ENCODE measurements around the gene CCDC91. TPM values are rescaled to one million over a fixed set of nuclear protein-coding genes. Genes with fewer than 3 reads are reported as not detected.

Gene CCDC91
- total RNA-seq, 1 experiment from 2014 or later = 26.9 TPM

DNA sequence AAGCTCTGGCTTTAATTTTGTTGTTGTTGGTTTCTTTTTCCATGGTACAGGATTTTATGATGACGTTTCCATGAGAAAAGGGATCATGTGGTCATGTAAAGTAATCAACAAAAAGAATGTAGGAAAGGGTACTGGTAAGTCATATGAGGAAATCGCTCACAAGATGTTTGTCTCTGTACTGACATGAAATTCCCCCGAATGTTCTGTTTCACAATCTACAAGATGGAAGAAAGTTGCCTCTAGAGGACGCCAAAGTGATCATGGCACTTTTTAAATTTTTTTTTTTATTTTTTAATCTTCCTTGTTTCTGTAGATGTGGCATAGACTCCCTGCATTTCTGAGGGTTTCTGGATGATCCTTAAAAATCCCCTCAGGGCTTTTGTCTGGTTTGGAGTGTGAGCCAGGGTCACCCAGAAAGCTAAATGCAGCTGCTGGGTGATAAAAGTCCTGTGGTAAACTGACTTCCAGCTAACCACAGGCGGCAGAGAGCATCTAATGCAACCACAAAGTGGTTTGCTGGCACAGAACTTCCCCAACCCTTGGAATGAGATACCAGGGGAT, 393.5 kb downstream of the CCDC91 start:
- POLR2A ChIA-PET = no interaction called here
- intact Hi-C loops (cut with micrococcal nuclease; ENCODE audit: unreplicated experiment) = no loop called here
- no peak overlapping the region for H3K27ac ChIP-seq (ENCODE audit: low read length)
- no peaks in the 10 kb centered on the region for H3K36me3 ChIP-seq (ENCODE audit: control insufficient read depth, insufficient read depth, low read length)
- no peak for DNase-seq (ENCODE audit: low read depth, low spot score)
- TF ChIP-seq CTCF (IDR thresholded peaks at IDR 0.05) (peak; percentile 43), TCF7L2 (IDR thresholded peaks at IDR 0.05; ENCODE audit: low read depth, low read length) (no peak)
- ATAC-seq = no peak
- in situ Hi-C loops (cut with HindIII; ENCODE audit: low pct_unique_long_range_greater_than_20kb, low sequenced_read_pairs) = no loop called here
- BruUV-seq (replicated peaks) = no TSS peak
- no peak overlapping the region for H3K4me3 ChIP-seq (ENCODE audit: low read depth in 2 of 2, low read length in 2 of 2)
- no peaks in the 10 kb centered on the region for H3K9me3 ChIP-seq (ENCODE audit: control insufficient read depth, insufficient read depth, low read depth, low read length)
- no peaks in the 10 kb centered on the region for H3K4me1 ChIP-seq (ENCODE audit: control insufficient read depth, insufficient read depth, low read length)
- CTCF ChIA-PET = no interaction called here
- no peaks in the 10 kb centered on the region for H3K27me3 ChIP-seq (ENCODE audit: control insufficient read depth, insufficient read depth, low read length)

- no peak for ATAC-seq
- DNase-seq (ENCODE audit: low read depth, low spot score) = no peak
- no TSS peak for BruUV-seq (replicated peaks)
- in situ Hi-C loops (cut with HindIII; ENCODE audit: low pct_unique_long_range_greater_than_20kb, low sequenced_read_pairs) = no loop called here
- POLR2A ChIA-PET = no interaction called here
- Histone ChIP-seq H3K4me3 (ENCODE audit: low read depth in 2 of 2, low read length in 2 of 2) (no peak overlapping the region), H3K36me3 (ENCODE audit: control insufficient read depth, insufficient read depth, low read length) (no peaks in the 10 kb centered on the region), H3K27ac (ENCODE audit: low read length) (no peak overlapping the region), H3K4me1 (ENCODE audit: control insufficient read depth, insufficient read depth, low read length) (no peaks in the 10 kb centered on the region), H3K9me3 (ENCODE audit: control insufficient read depth, insufficient read depth, low read depth, low read length) (no peaks in the 10 kb centered on the region), H3K27me3 (ENCODE audit: control insufficient read depth, insufficient read depth, low read length) (no peaks in the 10 kb centered on the region)
- intact Hi-C loops (cut with micrococcal nuclease; ENCODE audit: unreplicated experiment) = no loop called here
- TF ChIP-seq POLR2AphosphoS5 (IDR thresholded peaks at IDR 0.05; ENCODE audit: low read depth, low read length) (no peak), TCF7L2 (IDR thresholded peaks at IDR 0.05; ENCODE audit: low read depth, low read length) (no peak), CTCF (IDR thresholded peaks at IDR 0.05) (no peak), SIN3A (IDR thresholded peaks at IDR 0.05; ENCODE audit: borderline replicate concordance, insufficient read depth, low read depth, low read length) (no peak)
- TF ChIP-seq, protein P1, sequence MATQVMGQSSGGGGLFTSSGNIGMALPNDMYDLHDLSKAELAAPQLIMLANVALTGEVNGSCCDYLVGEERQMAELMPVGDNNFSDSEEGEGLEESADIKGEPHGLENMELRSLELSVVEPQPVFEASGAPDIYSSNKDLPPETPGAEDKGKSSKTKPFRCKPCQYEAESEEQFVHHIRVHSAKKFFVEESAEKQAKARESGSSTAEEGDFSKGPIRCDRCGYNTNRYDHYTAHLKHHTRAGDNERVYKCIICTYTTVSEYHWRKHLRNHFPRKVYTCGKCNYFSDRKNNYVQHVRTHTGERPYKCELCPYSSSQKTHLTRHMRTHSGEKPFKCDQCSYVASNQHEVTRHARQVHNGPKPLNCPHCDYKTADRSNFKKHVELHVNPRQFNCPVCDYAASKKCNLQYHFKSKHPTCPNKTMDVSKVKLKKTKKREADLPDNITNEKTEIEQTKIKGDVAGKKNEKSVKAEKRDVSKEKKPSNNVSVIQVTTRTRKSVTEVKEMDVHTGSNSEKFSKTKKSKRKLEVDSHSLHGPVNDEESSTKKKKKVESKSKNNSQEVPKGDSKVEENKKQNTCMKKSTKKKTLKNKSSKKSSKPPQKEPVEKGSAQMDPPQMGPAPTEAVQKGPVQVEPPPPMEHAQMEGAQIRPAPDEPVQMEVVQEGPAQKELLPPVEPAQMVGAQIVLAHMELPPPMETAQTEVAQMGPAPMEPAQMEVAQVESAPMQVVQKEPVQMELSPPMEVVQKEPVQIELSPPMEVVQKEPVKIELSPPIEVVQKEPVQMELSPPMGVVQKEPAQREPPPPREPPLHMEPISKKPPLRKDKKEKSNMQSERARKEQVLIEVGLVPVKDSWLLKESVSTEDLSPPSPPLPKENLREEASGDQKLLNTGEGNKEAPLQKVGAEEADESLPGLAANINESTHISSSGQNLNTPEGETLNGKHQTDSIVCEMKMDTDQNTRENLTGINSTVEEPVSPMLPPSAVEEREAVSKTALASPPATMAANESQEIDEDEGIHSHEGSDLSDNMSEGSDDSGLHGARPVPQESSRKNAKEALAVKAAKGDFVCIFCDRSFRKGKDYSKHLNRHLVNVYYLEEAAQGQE (IDR thresholded peaks at IDR 0.05; ENCODE audit: insufficient read depth in 1 of 2, low read depth in 2 of 2, low read length in 1 of 2) = no peak
- CTCF ChIA-PET = interaction anchor here (0.5 kb wide), 1 partner anchor 1019 kb away, joined by 3 read pairs; no protein-coding TSS in a partner anchor
Measured at GRCh38 chr12:28585146-28585545, 394.9 kb downstream of the CCDC91 start.
